Progenitor cell of endocrine pancreas (in vitro differentiated cells): Measurements from ENCODE around the gene SCD. TPM values are rescaled to one million over a fixed set of nuclear protein-coding genes. Genes with fewer than 3 reads are reported as not detected.

Experiments used
- DNase-seq: peaks from one replicate; pipeline ENCODE4 v3.0.0; 2021; ENCODE audit warnings: low spot score; ENCODE audit not compliant: unreplicated experiment
- H3K27ac Mint-ChIP-seq: 2 replicates; pipeline ENCODE4 v1.8.0; 2021; ENCODE audit warnings: mild to moderate bottlenecking, moderate library complexity, mixed read lengths
- H3K27me3 Mint-ChIP-seq: 2 replicates; pipeline ENCODE4 v1.8.0; 2021; ENCODE audit warnings: mixed read lengths
- H3K36me3 Mint-ChIP-seq: 2 replicates; pipeline ENCODE4 v1.8.0; 2022; ENCODE audit warnings: mixed read lengths; ENCODE audit not compliant: insufficient read depth
- H3K4me1 Mint-ChIP-seq: 2 replicates; pipeline ENCODE4 v1.8.0; 2021; ENCODE audit warnings: low read depth, mixed read lengths
- H3K4me3 Mint-ChIP-seq: 2 replicates; pipeline ENCODE4 v1.8.0; 2021; ENCODE audit warnings: low read depth, mild to moderate bottlenecking, moderate library complexity, mixed read lengths
- H3K9me3 Mint-ChIP-seq: 2 replicates; pipeline ENCODE4 v1.8.0; 2021; ENCODE audit warnings: low read depth, mixed read lengths
- total RNA-seq: library from RNA; stranded (reverse); gene quantifications from 2 replicates; pipeline ENCODE4 v1.2.1, GENCODE V29; 2021
- TF ChIP-seq, protein P1 (sequence below): fragments of 200-600 bp; sonication (generic); IDR thresholded peaks from one replicate; pipeline ENCODE4 v1.5.0; 2021; ENCODE audit warnings: antibody characterized with exemption, mild to moderate bottlenecking; ENCODE audit not compliant: unreplicated experiment

The SCD gene
- total RNA-seq, 1 donor from 2014 or later = 281 TPM

DNA sequence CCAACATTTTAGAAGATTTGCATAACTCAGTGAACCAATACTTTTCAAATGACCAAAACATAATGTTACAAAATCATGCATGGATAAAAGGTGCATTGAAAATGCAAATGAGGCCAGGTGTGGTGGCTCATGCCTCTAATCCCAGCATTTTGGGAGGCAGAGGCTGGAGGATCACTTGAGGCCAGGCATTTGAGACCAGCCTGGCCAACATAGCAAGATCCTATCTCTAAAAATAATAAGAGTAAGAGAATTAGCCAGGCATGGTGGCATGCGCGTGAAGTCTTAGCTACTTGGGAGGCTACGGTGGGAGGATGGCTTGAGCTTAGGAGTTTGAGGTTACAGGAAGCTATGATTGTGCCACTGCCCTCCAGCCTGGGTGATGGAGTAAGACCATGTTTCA is 33.4 kb downstream of the SCD start:
- Mint-ChIP-seq H3K4me1 (peaks cover 8% of the 10 kb centered on the region), H3K9me3 (no peaks in the 10 kb centered on the region), H3K36me3 (peaks cover 25% of the 10 kb centered on the region), H3K27me3 (no peaks in the 10 kb centered on the region), H3K27ac (no peak overlapping the region), H3K4me3 (no peak overlapping the region)
- DNase-seq = no peak
- TF ChIP-seq, protein P1, sequence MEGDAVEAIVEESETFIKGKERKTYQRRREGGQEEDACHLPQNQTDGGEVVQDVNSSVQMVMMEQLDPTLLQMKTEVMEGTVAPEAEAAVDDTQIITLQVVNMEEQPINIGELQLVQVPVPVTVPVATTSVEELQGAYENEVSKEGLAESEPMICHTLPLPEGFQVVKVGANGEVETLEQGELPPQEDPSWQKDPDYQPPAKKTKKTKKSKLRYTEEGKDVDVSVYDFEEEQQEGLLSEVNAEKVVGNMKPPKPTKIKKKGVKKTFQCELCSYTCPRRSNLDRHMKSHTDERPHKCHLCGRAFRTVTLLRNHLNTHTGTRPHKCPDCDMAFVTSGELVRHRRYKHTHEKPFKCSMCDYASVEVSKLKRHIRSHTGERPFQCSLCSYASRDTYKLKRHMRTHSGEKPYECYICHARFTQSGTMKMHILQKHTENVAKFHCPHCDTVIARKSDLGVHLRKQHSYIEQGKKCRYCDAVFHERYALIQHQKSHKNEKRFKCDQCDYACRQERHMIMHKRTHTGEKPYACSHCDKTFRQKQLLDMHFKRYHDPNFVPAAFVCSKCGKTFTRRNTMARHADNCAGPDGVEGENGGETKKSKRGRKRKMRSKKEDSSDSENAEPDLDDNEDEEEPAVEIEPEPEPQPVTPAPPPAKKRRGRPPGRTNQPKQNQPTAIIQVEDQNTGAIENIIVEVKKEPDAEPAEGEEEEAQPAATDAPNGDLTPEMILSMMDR = no peak

DNA sequence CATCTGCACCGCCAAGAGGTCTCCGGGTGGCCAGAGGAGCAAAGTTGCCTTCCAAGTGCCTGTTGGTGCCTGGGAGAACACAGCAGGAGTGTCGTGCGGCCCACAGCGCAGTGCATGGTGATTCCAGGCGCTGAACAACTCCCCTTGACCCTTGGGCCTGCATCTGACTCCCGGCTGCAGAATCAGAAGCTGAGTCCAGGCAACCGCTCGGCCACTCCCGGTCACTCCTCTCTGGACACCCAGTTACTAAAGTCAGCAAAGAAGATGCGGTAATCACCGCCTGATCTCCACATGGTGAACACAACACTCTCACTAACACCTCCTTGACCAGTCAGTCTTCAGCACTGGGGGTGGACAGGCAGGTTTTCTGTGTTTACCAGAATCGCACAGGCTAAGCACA is 35.5 kb downstream of the SCD start:
- no peak for DNase-seq
- H3K4me1 Mint-ChIP-seq = peaks cover 8% of the 10 kb centered on the region
- TF ChIP-seq, protein P1 = no peak
- peaks cover 34% of the 10 kb centered on the region for H3K36me3 Mint-ChIP-seq
- no peak overlapping the region for H3K4me3 Mint-ChIP-seq
- no peak overlapping the region for H3K27ac Mint-ChIP-seq
- H3K27me3 Mint-ChIP-seq = no peaks in the 10 kb centered on the region
- H3K9me3 Mint-ChIP-seq = peaks cover under 1% of the 10 kb centered on the region

DNA sequence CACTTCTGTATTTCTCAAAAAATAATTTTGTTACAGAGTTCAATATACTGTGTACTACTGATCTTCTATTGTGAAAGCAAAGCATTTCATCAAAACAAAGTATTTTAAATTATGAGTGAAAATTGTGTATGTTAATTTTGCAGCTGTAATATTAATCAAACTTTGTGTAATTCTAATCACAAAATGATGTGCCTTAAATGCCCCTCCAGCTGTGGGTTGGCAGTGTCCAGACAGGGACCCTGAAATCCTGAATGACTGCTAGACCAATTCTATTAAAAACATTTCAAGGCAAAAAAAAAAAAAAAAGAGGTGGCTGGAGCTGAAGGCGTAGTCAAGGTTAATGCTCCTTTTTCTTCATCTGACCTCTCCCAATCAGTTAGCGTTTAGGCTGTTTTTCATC is 36.2 kb downstream of the SCD start:
- TF ChIP-seq, protein P1 = no peak
- Mint-ChIP-seq H3K4me1 (peaks cover 6% of the 10 kb centered on the region), H3K9me3 (peaks cover 7% of the 10 kb centered on the region), H3K36me3 (peaks cover 41% of the 10 kb centered on the region), H3K27me3 (no peaks in the 10 kb centered on the region), H3K27ac (no peak overlapping the region), H3K4me3 (no peak overlapping the region)
- no peak for DNase-seq

DNA sequence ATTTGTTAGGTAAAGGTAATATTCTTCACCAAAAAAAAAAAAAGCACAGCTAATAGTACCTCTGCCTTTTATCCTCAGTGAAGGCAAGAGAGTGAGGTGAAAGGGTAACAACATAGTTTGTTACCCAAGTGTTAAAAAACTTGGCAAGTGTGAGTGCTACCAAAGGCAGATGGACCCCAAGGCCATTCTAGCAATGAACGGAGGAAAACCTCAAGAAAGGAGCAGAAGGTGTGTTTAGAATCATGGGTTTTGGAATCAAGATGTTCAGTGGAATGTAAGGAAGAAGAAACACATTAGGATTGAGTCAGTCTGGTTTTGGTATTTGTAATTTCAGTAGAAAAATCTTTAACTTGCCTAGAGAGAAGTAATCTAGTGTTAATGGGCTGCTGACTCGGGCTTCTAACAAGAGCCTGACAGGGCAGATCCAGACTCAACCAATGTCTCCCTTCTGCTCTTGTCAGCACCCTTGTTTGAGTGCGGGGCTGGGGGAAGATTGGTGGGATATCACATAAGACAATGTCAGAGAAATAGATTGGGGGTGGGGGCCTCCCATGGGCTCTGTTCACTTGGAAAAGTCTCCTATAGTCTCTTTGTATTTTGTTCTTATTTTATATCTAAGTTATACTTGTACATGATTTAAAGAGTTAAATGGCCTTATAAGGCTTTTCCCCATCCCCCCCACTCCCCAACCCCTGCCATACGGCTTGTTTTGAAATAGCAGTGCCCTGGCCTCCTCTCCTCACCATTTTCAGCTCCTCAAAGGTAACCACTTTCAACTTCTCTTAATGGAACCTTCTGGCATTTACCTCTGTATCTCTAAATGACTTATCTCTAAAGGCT is 44.4 kb downstream of the SCD start:
- peaks cover 15% of the 10 kb centered on the region for H3K36me3 Mint-ChIP-seq
- DNase-seq = no peak
- H3K27ac Mint-ChIP-seq = no peak overlapping the region
- H3K4me3 Mint-ChIP-seq = no peak overlapping the region
- no peaks in the 10 kb centered on the region for H3K27me3 Mint-ChIP-seq
- TF ChIP-seq, protein P1 = no peak
- peaks cover 11% of the 10 kb centered on the region for H3K4me1 Mint-ChIP-seq
- H3K9me3 Mint-ChIP-seq = peaks cover 7% of the 10 kb centered on the region

DNA sequence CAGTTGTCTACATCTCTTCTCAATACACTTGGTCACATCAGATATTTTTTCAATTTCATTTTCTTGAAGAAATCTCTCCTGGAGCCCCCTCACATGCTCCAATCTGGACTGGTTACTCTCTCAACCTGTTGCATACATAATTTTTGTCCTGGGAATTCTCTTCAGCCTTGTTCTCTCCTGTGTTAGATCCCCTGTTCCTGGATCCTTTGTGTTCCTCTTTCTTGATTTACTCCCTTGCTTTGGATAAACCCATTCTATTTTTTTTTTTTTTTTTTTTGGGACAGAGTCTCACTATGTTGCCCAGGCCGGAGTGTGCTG is 45.6 kb downstream of the SCD start:
- Mint-ChIP-seq H3K9me3 (peaks cover 5% of the 10 kb centered on the region), H3K4me1 (peaks cover 10% of the 10 kb centered on the region), H3K27ac (no peak overlapping the region), H3K36me3 (peaks cover 10% of the 10 kb centered on the region), H3K27me3 (no peaks in the 10 kb centered on the region), H3K4me3 (no peak overlapping the region)
- no peak for DNase-seq
- TF ChIP-seq, protein P1 = no peak
